ENCODE data around the gene TMEM125.

TMEM125 gene

GRCh38 chr1:43269627-43270375 is at the start of gene TMEM125:
TSS of gene TMEM125 (plus strand) at chr1:43269983. CDS start at chr1:43272723, 2,740 bp downstream.
- H3K4me3 ChIP-seq (ENCODE audit: low read length), result peak within 1 kb of the TSS; percentile 50
- no peak for TF ChIP-seq CTCF (conservative IDR thresholded peaks at IDR 0.05; ENCODE audit: low read depth, low read length)
- DNase-seq (ENCODE audit: low read depth), result no peak

GRCh38 chr1:43220905-43221778 is 48.6 kb upstream of the TMEM125 start:
- no peak overlapping the region for H3K4me3 ChIP-seq (ENCODE audit: low read length)
- DNase-seq (ENCODE audit: low read depth), result no peak
- no peak for TF ChIP-seq CTCF (conservative IDR thresholded peaks at IDR 0.05; ENCODE audit: low read depth, low read length)

- no peak overlapping the region for H3K4me3 ChIP-seq (ENCODE audit: low read length)
- TF ChIP-seq CTCF (conservative IDR thresholded peaks at IDR 0.05; ENCODE audit: low read depth, low read length), result no peak
- DNase-seq (ENCODE audit: low read depth), result no peak
Observed at GRCh38 chr1:43221797-43222196, 48.0 kb upstream of the TMEM125 start.

- no peak overlapping the region for H3K4me3 ChIP-seq (ENCODE audit: low read length)
- no peak for TF ChIP-seq CTCF (conservative IDR thresholded peaks at IDR 0.05; ENCODE audit: low read depth, low read length)
- DNase-seq (ENCODE audit: low read depth), result no peak
Observed at GRCh38 chr1:43222879-43223278, 46.9 kb upstream of the TMEM125 start.

GRCh38 chr1:43225168-43225567 is 44.6 kb upstream of the TMEM125 start:
- TF ChIP-seq CTCF (conservative IDR thresholded peaks at IDR 0.05; ENCODE audit: low read depth, low read length), result peak; percentile 14
- no peak for DNase-seq (ENCODE audit: low read depth)
- H3K4me3 ChIP-seq (ENCODE audit: low read length), result no peak overlapping the region

- DNase-seq (ENCODE audit: low read depth), result no peak
- H3K4me3 ChIP-seq (ENCODE audit: low read length), result no peak overlapping the region
- peak; percentile 97 for TF ChIP-seq CTCF (conservative IDR thresholded peaks at IDR 0.05; ENCODE audit: low read depth, low read length)
Observed at GRCh38 chr1:43227143-43227764, 42.5 kb upstream of the TMEM125 start.
